Right lobe of liver (tissue), 4 donors: ENCODE data around the gene PDGFA.

Source experiments
- CTCF ChIP-seq, 4 donors: fragments of 200-600 bp in 3 of 4; fragments of 450-650 bp in 1 of 4; IDR thresholded peaks; one replicate each; pipeline versions ENCODE4 v1.5.1 to v1.8.0; 2016 to 2022; ENCODE audit warnings: antibody characterized with exemption in 4 of 4, mild to moderate bottlenecking in 2 of 4
- POLR2A ChIP-seq: fragments of 450-650 bp; IDR thresholded peaks from one replicate; pipeline ENCODE4 v1.6.1; 2017; ENCODE audit warnings: antibody characterized with exemption, mild to moderate bottlenecking
- donor health status: DM: no; HTN: no; CAD: no.
- donor health status: DM: no; HTN: no; CAD: no.
- donor health status: DM: no; HTN: yes; CAD: no.

- TF ChIP-seq CTCF (IDR thresholded peaks at IDR 0.05) (no peak), POLR2A (no peak)
Measured at GRCh38 chr7:469563-469961, 50.1 kb downstream of the PDGFA start.
